ENCODE data around the gene SLC7A9.

SLC7A9 gene

GRCh38 chr19:32823747-32824102, 45.8 kb downstream of the SLC7A9 start:
- DNase-seq (ENCODE audit: low spot score) = no peak
- in situ Hi-C loops (cut with MboI; ENCODE audit: low pct_unique_long_range_greater_than_20kb, low sequenced_read_pairs, unreplicated experiment) = no loop called here

GRCh38 chr19:32822916-32823746, 46.4 kb downstream of the SLC7A9 start:
- TF ChIP-seq CTCF (IDR thresholded peaks at IDR 0.05; ENCODE audit: extremely low read depth, insufficient read depth, missing control alignments) = no peak
- in situ Hi-C loops (cut with MboI; ENCODE audit: low pct_unique_long_range_greater_than_20kb, low sequenced_read_pairs, unreplicated experiment) = no loop called here
- DNase-seq (ENCODE audit: low spot score) = no peak

More at GRCh38 chr19:32823747-32824102, 45.8 kb downstream of the SLC7A9 start:
- no peak for TF ChIP-seq CTCF (IDR thresholded peaks at IDR 0.05; ENCODE audit: extremely low read depth, insufficient read depth, missing control alignments)

DNA sequence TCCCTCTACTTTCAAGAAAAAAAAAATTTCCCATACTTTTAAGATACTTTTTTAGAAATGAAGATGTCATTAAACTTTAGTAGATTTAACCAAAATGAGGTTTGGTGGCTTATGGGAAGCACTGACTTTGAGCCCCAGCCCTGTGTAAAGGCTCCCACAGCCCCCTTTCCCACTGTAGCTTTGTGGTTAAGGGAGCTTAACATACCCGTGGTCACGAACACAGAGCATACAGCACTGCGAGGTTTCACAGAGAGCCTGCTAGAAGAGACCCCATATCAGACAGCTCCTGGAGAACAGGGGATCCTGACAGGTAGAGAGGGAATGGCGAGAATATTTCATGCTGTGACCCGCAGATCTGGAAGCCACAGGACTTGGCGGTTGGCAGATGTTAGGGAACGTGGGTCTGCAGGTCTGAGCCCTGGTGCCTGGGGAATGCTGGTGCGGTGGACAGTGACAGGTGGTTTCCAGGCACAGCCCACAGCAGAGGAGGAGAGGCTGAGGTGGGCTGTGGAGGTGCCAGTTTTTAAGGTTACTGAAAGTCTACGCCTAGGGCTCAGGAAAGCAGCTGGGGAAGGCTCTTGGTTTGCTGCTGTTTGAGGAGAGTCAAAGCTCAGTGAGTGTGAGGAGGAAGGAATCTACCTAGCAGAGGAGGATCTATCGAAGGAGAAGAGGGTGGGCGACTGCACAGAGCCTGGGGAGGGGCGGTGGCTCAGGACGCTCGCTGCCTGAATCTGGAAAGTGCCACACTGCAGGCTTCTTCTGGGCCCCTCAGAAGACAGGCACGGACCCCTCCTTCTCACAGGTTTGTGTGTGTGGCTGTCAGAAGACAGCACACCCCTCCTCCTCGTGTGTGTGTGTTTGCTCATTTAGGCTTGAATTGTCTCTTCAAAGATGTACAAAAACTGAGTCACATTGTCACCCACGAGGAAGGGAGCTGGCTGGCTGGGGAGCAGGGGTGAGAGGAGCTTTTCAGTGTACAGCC, 49.9 kb downstream of the SLC7A9 start:
- no peak for TF ChIP-seq CTCF (IDR thresholded peaks at IDR 0.05; ENCODE audit: extremely low read depth, insufficient read depth, missing control alignments)
- in situ Hi-C loops (cut with MboI; ENCODE audit: low pct_unique_long_range_greater_than_20kb, low sequenced_read_pairs, unreplicated experiment) = no loop called here
- no peak for DNase-seq (ENCODE audit: low spot score)

GRCh38 chr19:32818536-32818935, 51.0 kb downstream of the SLC7A9 start:
- TF ChIP-seq CTCF (IDR thresholded peaks at IDR 0.05; ENCODE audit: extremely low read depth, insufficient read depth, missing control alignments) = no peak
- in situ Hi-C loops (cut with MboI; ENCODE audit: low pct_unique_long_range_greater_than_20kb, low sequenced_read_pairs, unreplicated experiment) = no loop called here
- no peak for DNase-seq (ENCODE audit: low spot score)

DNA sequence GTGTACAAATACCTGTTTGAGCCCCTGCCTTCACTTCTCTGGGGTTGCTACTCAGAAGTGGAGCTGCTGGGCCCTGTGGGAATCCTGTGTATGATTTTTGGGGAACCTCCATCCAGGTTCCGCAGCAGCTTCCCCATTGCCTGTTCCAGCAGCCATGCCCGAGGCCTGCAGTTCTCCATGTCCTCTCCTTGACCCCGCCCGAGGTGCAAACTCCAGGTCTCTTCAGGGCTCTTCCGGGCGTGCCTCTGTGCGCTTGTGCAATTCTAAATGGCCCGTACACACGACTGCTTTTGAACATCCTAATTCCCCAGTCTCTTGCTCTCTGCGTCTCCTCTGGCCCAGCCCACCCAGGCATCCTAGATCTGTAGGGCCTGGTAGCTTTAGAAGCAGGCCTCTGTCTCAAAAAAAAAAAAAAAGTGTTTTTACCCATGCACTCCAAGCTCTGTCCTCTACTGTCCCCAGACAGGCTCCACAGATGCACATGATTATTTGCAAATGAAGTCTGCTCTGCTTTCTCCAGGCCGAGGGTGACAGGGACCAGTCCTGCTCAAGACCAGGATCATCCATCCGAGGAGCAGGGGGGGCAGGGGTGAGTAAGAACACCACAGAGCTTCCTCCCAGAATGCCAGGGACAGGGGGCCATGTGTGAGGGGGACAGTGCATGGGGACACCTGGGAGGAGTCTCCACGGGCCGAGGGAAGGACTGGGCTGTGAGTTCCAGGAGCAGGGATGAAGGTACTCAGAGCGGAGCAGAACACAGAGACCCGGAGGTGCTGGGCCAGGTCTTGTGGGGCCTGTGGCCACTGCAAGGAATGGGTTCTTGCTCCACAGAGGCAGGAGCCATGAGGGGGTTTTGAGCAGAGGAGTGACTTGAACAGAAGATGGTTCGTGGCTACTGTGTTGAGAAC, 51.7 kb downstream of the SLC7A9 start:
- no peak for DNase-seq (ENCODE audit: low spot score)
- in situ Hi-C loops (cut with MboI; ENCODE audit: low pct_unique_long_range_greater_than_20kb, low sequenced_read_pairs, unreplicated experiment) = no loop called here
- TF ChIP-seq CTCF (IDR thresholded peaks at IDR 0.05; ENCODE audit: extremely low read depth, insufficient read depth, missing control alignments) = no peak
